Activated CD4-positive, CD25-positive, alpha-beta regulatory T cell treated with anti-CD3 and anti-CD28 coated beads, Interleukin-2, amount 50 U/mL, for 24 hours (primary cell): ENCODE measurements around the gene PREP.
A peak's percentile ranks its signal among the peaks of the same experiment; 100 is the strongest.

Source experiments
- ATAC-seq, 2 donors: fragments of 150-1000 bp; cut with Tn5 transposase; one replicate each; pipeline ENCODE4 v1.10.0; 2021; ENCODE audit warnings: mild to moderate bottlenecking in 1 of 2, moderate library complexity in 1 of 2

Gene PREP

GRCh38 chr6:105391705-105392104, 11.2 kb downstream of the PREP start:
- no peak for ATAC-seq

- no peak for ATAC-seq
Observed at GRCh38 chr6:105389543-105389942, 13.3 kb downstream of the PREP start.

GRCh38 chr6:105388392-105388791, 14.5 kb downstream of the PREP start:
- no peak for ATAC-seq

DNA sequence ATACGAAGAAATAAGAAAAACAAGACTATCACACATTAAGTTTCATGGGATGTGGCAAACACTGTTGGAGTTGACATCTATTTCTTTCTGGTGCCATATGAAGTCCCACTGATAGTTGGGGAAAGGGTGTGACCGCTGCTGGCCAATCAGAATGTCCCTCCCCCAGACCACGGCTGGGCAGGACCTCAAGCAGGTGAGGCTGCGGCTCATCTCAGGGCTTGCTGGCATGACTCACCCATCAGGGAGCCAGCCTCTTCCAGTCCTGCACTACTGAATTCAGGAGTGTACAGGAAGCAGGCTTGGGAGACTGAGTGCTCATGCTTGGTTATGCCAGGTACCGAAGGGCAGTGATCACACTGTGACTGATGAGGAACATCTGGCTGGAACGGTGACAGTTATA, 18.9 kb downstream of the PREP start:
- ATAC-seq, result no peak

DNA sequence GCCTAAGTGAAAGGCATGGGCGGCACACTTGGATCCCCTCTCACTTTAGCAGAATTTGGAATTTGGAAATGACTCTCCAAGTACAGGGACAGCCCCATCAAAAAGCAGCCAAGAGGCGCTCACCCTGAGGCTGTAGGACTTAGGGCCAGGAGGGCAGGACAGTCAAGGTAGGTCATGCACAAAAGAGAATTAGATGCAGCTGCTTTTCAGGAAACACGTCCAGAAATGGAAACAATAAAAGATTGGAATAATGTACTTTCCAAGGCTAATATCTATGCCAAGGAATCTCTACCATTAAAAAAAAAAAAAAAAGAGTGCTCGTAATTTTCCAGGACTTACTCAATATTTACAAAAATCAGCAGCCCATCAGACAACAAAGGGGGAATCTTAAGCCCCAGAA, 19.9 kb downstream of the PREP start:
- ATAC-seq, result no peak

DNA sequence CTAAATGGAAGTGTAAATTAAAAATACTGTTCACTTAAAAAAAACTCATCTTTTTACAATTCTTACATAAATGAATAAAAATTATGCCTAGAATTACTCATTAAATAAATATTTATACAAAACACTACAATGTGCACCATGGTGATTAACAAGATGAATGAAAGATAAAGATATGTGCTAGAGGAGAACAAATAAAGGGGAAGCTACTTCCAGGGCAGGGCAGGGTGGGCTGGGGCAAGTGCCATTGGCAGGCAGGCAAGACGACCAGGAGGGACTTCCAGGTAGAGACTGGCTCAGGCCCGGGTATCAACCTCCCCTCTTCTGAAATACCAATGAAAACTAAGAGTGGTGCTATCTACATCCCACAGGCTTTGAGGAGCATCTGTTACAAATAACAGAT, 20.4 kb downstream of the PREP start:
- no peak for ATAC-seq

GRCh38 chr6:105380634-105381033, 22.2 kb downstream of the PREP start:
- no peak for ATAC-seq

- no peak for ATAC-seq
Observed at GRCh38 chr6:105375797-105376196, 27.1 kb downstream of the PREP start.

GRCh38 chr6:105374010-105374420, 28.9 kb downstream of the PREP start:
- ATAC-seq, result no peak

DNA sequence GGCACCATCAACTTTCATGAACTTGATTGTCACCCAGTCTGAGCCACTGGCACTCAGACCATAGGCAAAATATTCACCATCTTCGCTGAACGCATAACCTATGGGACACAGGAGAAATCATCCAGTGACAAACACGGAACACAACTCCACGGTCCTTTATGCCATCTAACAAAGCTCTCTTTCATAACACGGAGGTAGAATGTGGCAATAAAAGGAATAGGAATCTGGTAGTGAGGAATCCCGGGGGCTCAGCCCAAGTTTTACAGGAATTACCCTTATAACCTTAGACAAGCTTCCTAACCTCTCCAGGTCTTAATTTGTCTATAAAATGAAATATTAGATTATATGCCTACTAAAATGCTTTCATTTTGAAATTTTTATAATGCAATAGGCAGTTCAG, 29.4 kb downstream of the PREP start:
- no peak for ATAC-seq

- no peak for ATAC-seq
Observed at GRCh38 chr6:105372849-105373182, 30.1 kb downstream of the PREP start.

DNA sequence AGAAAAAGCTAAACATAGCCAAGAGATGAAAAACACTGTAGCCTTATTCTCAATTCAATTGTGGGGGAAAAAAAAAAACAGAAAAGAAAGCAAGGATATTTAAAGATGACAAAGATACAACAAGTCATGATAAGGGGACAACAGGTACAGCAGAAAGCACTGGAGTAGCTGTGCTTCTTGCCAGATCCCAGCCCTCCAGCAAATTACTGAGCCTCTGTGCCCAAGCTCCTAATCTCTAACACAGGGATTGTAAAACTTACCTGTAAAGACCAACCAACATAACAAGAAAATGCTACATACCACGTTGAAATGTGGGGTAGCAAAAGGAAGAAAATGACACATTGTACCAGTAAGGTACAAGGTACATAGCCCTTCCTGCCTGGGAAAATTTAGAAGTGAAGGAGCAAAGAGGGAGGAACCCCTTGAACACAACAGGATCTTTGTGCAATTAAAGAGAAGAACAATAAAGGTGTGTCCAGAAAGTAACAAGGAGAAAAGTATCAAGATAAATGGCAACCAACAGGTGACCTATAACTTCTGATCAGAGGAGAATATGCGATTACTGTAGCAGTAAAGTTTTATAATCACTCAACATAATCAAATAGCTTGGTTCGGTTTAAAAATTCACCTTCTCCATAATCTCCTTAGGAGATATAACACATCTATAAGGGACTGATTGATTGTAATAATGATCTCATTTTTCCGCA, 30.6 kb downstream of the PREP start:
- ATAC-seq, result no peak

DNA sequence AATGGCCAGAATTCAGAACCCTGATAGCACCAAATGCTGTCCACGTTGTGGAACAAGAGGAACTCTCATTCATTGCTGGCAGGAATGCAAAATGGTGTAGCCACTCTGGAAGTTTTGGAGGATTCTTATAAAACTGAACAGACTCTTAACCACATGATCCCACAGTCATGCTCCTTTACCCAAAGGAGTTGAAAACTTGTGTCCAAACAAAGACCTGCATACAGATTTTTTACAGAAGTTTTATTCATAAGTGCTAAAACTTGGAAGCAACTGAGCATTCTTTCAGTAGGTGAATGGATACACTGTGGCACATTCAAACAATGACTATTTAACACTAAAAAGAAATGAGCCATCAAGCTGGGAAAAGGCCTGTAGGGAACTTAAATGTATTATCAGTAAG, 32.5 kb downstream of the PREP start:
- no peak for ATAC-seq

DNA sequence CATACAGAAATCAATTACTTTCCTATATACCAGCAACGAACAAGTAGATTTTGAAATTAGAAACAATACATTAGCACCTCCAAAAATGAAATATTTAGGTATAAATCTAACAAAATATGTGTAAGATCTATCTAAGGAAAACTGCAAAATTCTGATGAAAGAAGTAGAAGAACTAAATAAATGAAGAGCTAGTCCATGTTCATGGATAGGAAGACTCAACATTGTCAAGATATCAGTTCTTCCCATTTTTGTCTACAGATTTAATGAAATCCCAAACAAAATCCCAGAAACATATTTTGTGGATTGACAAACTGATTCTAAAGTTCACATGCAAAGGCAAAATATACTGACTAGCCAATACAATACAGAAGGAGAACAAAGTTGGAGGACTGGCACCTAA, 33.7 kb downstream of the PREP start:
- ATAC-seq, result no peak

- ATAC-seq, result no peak
Observed at GRCh38 chr6:105364243-105364642, 38.6 kb downstream of the PREP start.

DNA sequence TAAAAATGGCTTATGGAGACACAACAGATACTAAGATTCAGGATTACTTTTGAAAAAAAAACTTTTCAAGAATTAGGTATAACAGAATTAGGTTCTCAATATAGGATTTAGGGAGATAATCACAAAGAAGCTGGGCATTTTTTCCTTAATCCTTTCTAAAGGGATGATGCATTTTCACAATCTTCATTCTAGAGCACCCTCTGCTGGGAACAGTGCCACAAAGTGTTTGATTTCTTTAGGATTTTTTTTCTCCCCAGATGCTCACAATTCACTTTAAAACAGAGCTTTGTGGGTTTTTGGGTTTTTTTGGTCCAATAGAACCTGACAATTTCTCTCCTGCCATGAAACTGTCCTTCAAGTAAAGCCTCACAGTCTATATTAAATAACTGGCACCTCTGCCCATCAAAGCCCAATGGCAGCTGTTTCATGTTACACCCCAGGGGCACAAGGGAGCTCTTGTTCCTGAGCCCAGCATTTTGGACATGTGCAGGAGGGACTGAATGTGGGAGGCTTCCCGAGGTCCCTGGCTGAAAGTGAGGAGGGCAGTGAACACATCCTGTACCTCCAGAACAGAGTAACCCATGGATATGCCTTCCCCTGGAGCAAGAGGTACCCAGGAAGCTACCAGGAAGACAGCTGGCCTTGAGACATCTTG, 39.7 kb downstream of the PREP start:
- ATAC-seq, result no peak

DNA sequence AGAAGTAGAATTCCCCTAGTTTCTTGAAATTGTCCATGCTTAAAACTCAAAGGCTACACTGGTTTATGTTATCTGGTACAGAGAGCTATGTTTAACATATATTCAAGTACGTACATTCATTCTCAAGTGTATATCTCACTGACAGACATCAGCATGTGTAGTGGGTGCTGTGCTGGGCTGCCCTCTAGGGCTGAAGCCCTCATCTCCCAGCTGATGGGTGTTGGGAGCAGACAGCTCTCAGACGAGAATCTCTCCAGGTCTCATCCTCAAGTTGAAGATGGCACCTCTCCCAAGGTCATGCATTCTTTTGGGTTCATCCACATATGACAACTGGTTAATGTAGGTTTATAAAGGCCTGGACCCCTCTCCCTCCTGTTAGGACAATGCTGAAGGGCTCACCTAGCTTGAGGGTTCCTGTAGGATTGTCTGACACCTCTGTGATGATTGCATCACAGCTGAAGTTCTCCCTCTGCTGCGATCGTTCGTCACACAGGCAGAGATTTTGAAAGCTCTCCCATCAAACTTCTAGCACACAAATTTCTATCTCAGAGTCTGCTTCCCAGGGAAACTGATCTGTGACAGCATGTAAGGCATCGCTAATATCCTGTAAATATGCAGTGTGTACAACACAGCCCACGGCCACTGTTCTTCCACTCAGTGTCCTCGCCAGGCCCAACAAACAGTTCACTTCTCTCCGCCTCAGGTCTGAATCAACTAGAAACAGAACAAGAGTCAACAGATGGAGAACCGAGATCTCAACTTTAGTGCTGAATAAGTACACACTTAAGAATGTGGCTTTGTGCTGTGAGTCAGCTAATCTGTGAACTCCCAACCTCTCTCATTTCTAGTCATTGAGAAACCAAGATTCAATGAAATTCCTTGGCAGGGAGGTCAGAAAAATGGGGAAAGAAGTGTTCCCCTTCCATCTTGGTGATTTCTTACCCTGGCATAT, 43.2 kb downstream of the PREP start:
- ATAC-seq, result no peak

GRCh38 chr6:105357165-105357564, 45.7 kb downstream of the PREP start:
- ATAC-seq, result no peak

DNA sequence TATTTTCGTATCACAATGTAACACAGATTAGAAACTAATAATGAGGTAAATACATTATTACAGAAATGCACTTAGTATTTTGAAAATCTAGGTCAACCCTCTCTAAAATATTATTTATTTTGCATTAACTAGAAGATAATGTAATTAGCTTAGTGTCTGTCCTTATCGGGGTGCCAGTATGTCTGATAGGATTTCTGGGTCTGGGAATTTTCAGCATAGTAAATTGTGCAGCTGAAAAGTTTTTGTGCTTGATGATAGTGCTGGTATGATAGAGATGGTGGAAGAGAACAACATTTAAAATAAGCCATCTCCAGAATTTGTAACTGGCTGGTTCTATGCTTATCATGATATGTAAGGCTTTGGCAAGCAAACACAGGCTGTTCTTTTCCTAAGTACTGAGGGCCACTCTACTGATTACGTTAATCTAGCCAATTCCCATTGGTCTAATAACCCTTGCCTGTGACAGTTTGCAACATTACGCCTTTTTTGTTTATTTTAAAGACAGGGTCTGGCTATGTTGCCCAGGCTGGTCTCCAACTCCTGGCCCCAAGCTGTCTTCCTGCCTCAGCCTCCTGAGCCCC, 50.8 kb downstream of the PREP start:
- no peak for ATAC-seq

- no peak for ATAC-seq
Observed at GRCh38 chr6:105348897-105349296, 54.0 kb downstream of the PREP start.

DNA sequence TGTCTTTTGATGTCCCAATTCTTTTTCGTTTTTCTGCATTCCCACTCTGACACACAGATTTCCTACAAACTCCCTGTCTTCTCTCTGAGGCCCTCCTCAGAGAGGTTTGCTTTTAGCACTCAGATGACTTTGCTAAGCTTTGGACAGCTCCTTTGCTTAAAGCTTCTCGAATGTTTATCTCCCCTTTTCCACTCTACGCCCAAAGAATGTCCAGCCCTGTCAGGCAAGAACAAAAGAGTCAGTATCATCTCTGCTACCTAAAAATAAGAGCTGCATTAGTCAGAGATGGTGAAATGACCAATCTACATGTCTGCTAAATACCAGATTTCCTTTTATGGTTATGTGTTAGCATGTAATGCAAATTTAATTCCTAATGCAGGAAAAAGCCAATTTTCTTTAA, 56.8 kb downstream of the PREP start:
- peak in 1 of 2 donors; percentile 38 for ATAC-seq

- ATAC-seq, result no peak
Observed at GRCh38 chr6:105345506-105345905, 57.4 kb downstream of the PREP start.

- ATAC-seq, result no peak
Observed at GRCh38 chr6:105344881-105345370, 58.0 kb downstream of the PREP start.
